Measurements from ENCODE around the gene MRPL18.

The MRPL18 gene

GRCh38 chr6:159766906-159767305 lies 23.4 kb upstream of the MRPL18 start:
- in situ Hi-C loops (cut with HindIII; ENCODE audit: low pct_ligation_motif_present, low sequenced_read_pairs): no loop called here
- Histone ChIP-seq H3K4me3 (ENCODE audit: low read depth, low read length) (no peak overlapping the region), H3K27ac (no peak overlapping the region), H3K27me3 (replicated peaks) (no peaks in the 10 kb centered on the region), H3K36me3 (replicated peaks) (peaks cover 62% of the 10 kb centered on the region)
- no peak for DNase-seq
- no peak for TF ChIP-seq CTCF (IDR thresholded peaks at IDR 0.05; ENCODE audit: low read depth, low read length, missing control alignments)

GRCh38 chr6:159769470-159769869 lies 20.8 kb upstream of the MRPL18 start:
- DNase-seq: no peak
- TF ChIP-seq CTCF (IDR thresholded peaks at IDR 0.05; ENCODE audit: low read depth, low read length, missing control alignments): no peak
- Histone ChIP-seq H3K27me3 (replicated peaks) (no peaks in the 10 kb centered on the region), H3K27ac (no peak overlapping the region), H3K36me3 (replicated peaks) (peaks cover 53% of the 10 kb centered on the region), H3K4me3 (ENCODE audit: low read depth, low read length) (no peak overlapping the region)
- in situ Hi-C loops (cut with HindIII; ENCODE audit: low pct_ligation_motif_present, low sequenced_read_pairs): no loop called here

GRCh38 chr6:159772196-159772595 lies 18.1 kb upstream of the MRPL18 start:
- Histone ChIP-seq H3K4me3 (ENCODE audit: low read depth, low read length) (no peak overlapping the region), H3K27me3 (replicated peaks) (no peaks in the 10 kb centered on the region), H3K36me3 (replicated peaks) (peaks cover 43% of the 10 kb centered on the region), H3K27ac (no peak overlapping the region)
- no peak for DNase-seq
- no peak for TF ChIP-seq CTCF (IDR thresholded peaks at IDR 0.05; ENCODE audit: low read depth, low read length, missing control alignments)
- in situ Hi-C loops (cut with HindIII; ENCODE audit: low pct_ligation_motif_present, low sequenced_read_pairs): no loop called here

GRCh38 chr6:159777240-159777904 lies 12.9 kb upstream of the MRPL18 start:
- H3K27ac ChIP-seq: no peak overlapping the region
- in situ Hi-C loops (cut with HindIII; ENCODE audit: low pct_ligation_motif_present, low sequenced_read_pairs): no loop called here
- no peak for DNase-seq
- no peak for TF ChIP-seq CTCF (IDR thresholded peaks at IDR 0.05; ENCODE audit: low read depth, low read length, missing control alignments)
- H3K36me3 ChIP-seq (replicated peaks): peaks cover 61% of the 10 kb centered on the region
- no peaks in the 10 kb centered on the region for H3K27me3 ChIP-seq (replicated peaks)
- H3K4me3 ChIP-seq (ENCODE audit: low read depth, low read length): no peak overlapping the region

- no peak for DNase-seq
- Histone ChIP-seq H3K27me3 (replicated peaks) (no peaks in the 10 kb centered on the region), H3K4me3 (ENCODE audit: low read depth, low read length) (no peak overlapping the region), H3K27ac (no peak overlapping the region), H3K36me3 (replicated peaks) (peaks cover 69% of the 10 kb centered on the region)
- in situ Hi-C loops (cut with HindIII; ENCODE audit: low pct_ligation_motif_present, low sequenced_read_pairs): no loop called here
- TF ChIP-seq CTCF (IDR thresholded peaks at IDR 0.05; ENCODE audit: low read depth, low read length, missing control alignments): no peak
These were observed 12.1 kb upstream of the MRPL18 start for GRCh38 chr6:159778131-159778530.

- no peak overlapping the region for H3K4me3 ChIP-seq (ENCODE audit: low read depth, low read length)
- no peak for TF ChIP-seq CTCF (IDR thresholded peaks at IDR 0.05; ENCODE audit: low read depth, low read length, missing control alignments)
- no peak for DNase-seq
- no peak overlapping the region for H3K27ac ChIP-seq
- H3K36me3 ChIP-seq (replicated peaks): peaks cover 72% of the 10 kb centered on the region
- H3K27me3 ChIP-seq (replicated peaks): no peaks in the 10 kb centered on the region
- in situ Hi-C loops (cut with HindIII; ENCODE audit: low pct_ligation_motif_present, low sequenced_read_pairs): no loop called here
These were observed 11.6 kb upstream of the MRPL18 start for GRCh38 chr6:159778542-159779103.
